A673 (cell line): ENCODE results near the gene MRPL43. TPM values are rescaled to one million over a fixed set of nuclear protein-coding genes. Genes with fewer than 3 reads are reported as not detected.
A peak's percentile ranks its signal among the peaks of the same experiment; 100 is the strongest.

ENCODE experiments used
- BruUV-seq: library from RNA; stranded (reverse); fragments of 400-500 nt; replicated peaks from 2 replicates; lab custom pipeline; 2021; lab: Mats Ljungman, UMichigan
- CTCF ChIA-PET: fragments of 300-600 bp; sonication (Branson Sonifier 250); formaldehyde crosslinking; loops from one replicate; lab custom pipeline; 2022; ENCODE audit warnings: antibody characterized with exemption; lab: Charles Lee
- POLR2A ChIA-PET: fragments of 300-600 bp; sonication (Branson Sonifier 250); formaldehyde crosslinking; loops from one replicate; lab custom pipeline; 2022; ENCODE audit warnings: antibody characterized with exemption; ENCODE audit not compliant: low non-redundant PET; lab: Charles Lee
- DNase-seq: peaks from one replicate; pipeline ENCODE4 v3.0.0-alpha.2; 2015; ENCODE audit warnings: low spot score
- H3K27ac ChIP-seq: fragments of 200-600 bp; sonication (generic); 2 replicates; pipeline ENCODE4 v1.5.1; 2016; ENCODE audit warnings: mixed run types, low read depth, mild to moderate bottlenecking, mixed read lengths, antibody characterized with exemption, low read length; ENCODE audit not compliant: poor library complexity, severe bottlenecking
- H3K27me3 ChIP-seq: fragments of 200-600 bp; sonication (generic); replicated peaks from 2 replicates; pipeline ENCODE4 v1.6.1; 2017; ENCODE audit warnings: mixed run types, low read depth, mild to moderate bottlenecking, mixed read lengths, antibody characterized with exemption, low read length; ENCODE audit not compliant: insufficient read depth, poor library complexity
- H3K36me3 ChIP-seq: fragments of 200-600 bp; sonication (generic); 2 replicates; pipeline ENCODE4 v1.6.1; 2016; ENCODE audit warnings: mixed run types, mild to moderate bottlenecking, mixed read lengths, antibody characterized with exemption, low read length; ENCODE audit not compliant: insufficient read depth, poor library complexity, severe bottlenecking
- H3K4me1 ChIP-seq: fragments of 200-600 bp; sonication (generic); 2 replicates; pipeline ENCODE4 v1.6.1; 2017; ENCODE audit warnings: mixed run types, mild to moderate bottlenecking, mixed read lengths, antibody characterized with exemption, low read length; ENCODE audit not compliant: insufficient read depth, poor library complexity, severe bottlenecking
- H3K4me3 ChIP-seq: fragments of 200-600 bp; sonication (generic); 2 replicates; pipeline ENCODE4 v1.5.1; 2016; ENCODE audit warnings: low read depth, mixed run types, mild to moderate bottlenecking, mixed read lengths, low read length; ENCODE audit not compliant: poor library complexity, severe bottlenecking
- H3K9me3 ChIP-seq: fragments of 200-600 bp; sonication (generic); 2 replicates; pipeline ENCODE4 v1.6.1; 2016; ENCODE audit warnings: mixed run types, low read depth, mild to moderate bottlenecking, mixed read lengths, antibody characterized with exemption, low read length; ENCODE audit not compliant: poor library complexity, severe bottlenecking
- EZH2 ChIP-seq: fragments of 200-600 bp; sonication (generic); IDR thresholded peaks from 2 replicates; pipeline ENCODE4 v1.6.1; 2017; ENCODE audit warnings: borderline replicate concordance, low read depth, mild to moderate bottlenecking, mixed read lengths, antibody characterized with exemption, low read length; ENCODE audit not compliant: poor library complexity, severe bottlenecking
- intact Hi-C: fragments of 100-400 bp; cut with micrococcal nuclease; formaldehyde crosslinking; loops from one replicate; pipeline ENCODE4 v1.10.0; 2022; ENCODE audit not compliant: unreplicated experiment
- total RNA-seq: library from RNA; stranded (reverse); gene quantifications from 2 replicates; pipeline ENCODE4 v1.2.3, GENCODE V29; 2021
- TF ChIP-seq, protein P1 (sequence below): fragments of 300-800, 200-600 bp; sonication (generic); conservative IDR thresholded peaks from 2 replicates; pipeline ENCODE4 v1.5.1; 2017; ENCODE audit warnings: low read depth, mild to moderate bottlenecking, antibody characterized with exemption, low read length, moderate library complexity, mixed read lengths

Gene MRPL43
- total RNA-seq, 1 experiment from 2014 or later, result 80.4 TPM

DNA sequence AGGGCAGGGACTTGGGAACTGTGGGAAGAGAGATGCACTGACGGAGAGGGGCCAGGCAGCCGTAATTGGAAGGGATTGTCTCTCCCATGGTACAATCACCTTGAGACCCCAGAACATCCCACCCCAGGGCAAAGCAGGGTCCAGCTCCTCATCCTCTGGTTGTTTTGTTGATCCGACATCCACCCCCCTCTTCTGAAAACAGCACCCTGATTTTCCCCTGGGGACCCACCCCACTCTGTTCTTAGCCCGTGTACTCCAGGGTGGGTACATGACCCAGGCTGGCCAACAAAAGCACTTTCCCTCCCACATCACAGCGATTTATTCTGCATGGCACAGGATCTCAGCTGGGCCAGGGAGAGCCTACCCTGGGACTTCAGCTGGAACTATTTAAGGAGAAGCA is 29.5 kb upstream of the MRPL43 start:
- ChIA-PET POLR2A (interaction anchor here (0.7 kb wide), 1 partner anchor 14 kb away, joined by 7 read pairs; the partner anchor contains the start of gene PDZD7), CTCF (interaction anchor here (0.6 kb wide), 1 partner anchor 581 kb away, joined by 8 read pairs; no protein-coding TSS in a partner anchor)
- H3K27ac ChIP-seq, result no peak overlapping the region
- BruUV-seq, result no TSS peak
- H3K4me1 ChIP-seq, result peaks cover 7% of the 10 kb centered on the region
- no peak for TF ChIP-seq EZH2
- TF ChIP-seq, protein P1, sequence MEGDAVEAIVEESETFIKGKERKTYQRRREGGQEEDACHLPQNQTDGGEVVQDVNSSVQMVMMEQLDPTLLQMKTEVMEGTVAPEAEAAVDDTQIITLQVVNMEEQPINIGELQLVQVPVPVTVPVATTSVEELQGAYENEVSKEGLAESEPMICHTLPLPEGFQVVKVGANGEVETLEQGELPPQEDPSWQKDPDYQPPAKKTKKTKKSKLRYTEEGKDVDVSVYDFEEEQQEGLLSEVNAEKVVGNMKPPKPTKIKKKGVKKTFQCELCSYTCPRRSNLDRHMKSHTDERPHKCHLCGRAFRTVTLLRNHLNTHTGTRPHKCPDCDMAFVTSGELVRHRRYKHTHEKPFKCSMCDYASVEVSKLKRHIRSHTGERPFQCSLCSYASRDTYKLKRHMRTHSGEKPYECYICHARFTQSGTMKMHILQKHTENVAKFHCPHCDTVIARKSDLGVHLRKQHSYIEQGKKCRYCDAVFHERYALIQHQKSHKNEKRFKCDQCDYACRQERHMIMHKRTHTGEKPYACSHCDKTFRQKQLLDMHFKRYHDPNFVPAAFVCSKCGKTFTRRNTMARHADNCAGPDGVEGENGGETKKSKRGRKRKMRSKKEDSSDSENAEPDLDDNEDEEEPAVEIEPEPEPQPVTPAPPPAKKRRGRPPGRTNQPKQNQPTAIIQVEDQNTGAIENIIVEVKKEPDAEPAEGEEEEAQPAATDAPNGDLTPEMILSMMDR, result no peak
- H3K36me3 ChIP-seq, result no peaks in the 10 kb centered on the region
- DNase-seq, result no peak
- no peak overlapping the region for H3K4me3 ChIP-seq
- H3K27me3 ChIP-seq, result no peaks in the 10 kb centered on the region
- no peaks in the 10 kb centered on the region for H3K9me3 ChIP-seq
- intact Hi-C loops, result no loop called here

GRCh38 chr10:101015582-101015973 is 28.3 kb upstream of the MRPL43 start:
- Histone ChIP-seq H3K27me3 (no peaks in the 10 kb centered on the region), H3K4me1 (peaks cover 7% of the 10 kb centered on the region), H3K36me3 (no peaks in the 10 kb centered on the region), H3K27ac (no peak overlapping the region), H3K9me3 (no peaks in the 10 kb centered on the region), H3K4me3 (no peak overlapping the region)
- no TSS peak for BruUV-seq
- intact Hi-C loops, result no loop called here
- no peak for DNase-seq
- ChIA-PET CTCF (interaction anchor here (1.0 to 2.2 kb wide), 3 partner anchors 15 to 21 kb away, joined by 3 to 13 read pairs (median 5); partner anchors contain the start of genes PDZD7 and SFXN3), POLR2A (no interaction called here)
- TF ChIP-seq, protein P1, result no peak
- no peak for TF ChIP-seq EZH2

DNA sequence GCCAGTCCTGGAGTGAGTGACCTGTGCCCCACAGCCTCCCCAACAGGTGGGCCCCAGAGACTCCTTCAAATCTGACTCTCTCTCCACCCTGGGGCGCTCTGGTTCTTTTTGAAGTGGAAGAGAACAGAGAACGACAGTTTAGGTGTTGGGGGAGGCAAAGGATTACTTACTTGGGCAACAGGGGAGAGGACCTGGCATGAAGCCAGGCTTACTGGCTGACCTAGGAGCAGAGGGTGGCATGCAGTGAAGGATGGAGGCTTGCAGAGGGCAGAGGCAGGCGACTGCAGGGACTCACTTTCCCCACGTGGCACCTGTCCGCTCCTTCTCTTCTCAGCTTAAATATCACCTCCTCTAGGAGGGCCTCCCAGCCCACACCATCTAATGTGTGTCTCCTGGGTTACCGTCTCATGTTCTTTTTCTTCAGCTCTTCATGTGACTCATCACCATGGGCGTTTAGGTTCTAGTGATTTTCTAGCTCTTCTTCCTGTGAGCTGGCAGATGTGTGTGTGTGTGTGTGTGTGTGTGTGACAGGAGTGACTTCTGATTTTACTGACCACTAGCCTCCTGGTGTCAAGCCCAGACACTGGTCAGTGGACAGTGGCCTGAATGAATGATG is 27.8 kb upstream of the MRPL43 start:
- BruUV-seq, result no TSS peak
- intact Hi-C loops, result loop anchor here (1.0 kb wide), 1 partner anchor 46 kb away; the partner anchor contains the start of gene SEMA4G
- DNase-seq, result peak; percentile 50
- Histone ChIP-seq H3K27me3 (no peaks in the 10 kb centered on the region), H3K4me3 (no peak overlapping the region), H3K36me3 (no peaks in the 10 kb centered on the region), H3K4me1 (peaks cover 7% of the 10 kb centered on the region), H3K27ac (no peak overlapping the region), H3K9me3 (no peaks in the 10 kb centered on the region)
- TF ChIP-seq, protein P1, result no peak
- TF ChIP-seq EZH2, result no peak
- ChIA-PET CTCF (interaction anchor here (0.5 to 2.2 kb wide), 17 partner anchors 10 to 453 kb away, joined by 3 to 23 read pairs (median 4); partner anchors contain the start of genes LZTS2, PDZD7 and SFXN3), POLR2A (no interaction called here)
